ENCODE measurements around the gene GSTM2.
"Not testable (repeated sequence)": the region's sequence is repeated elsewhere in the genome, so short reads cannot be mapped to it uniquely, and the experiment has no call there.

The GSTM2 gene

GRCh38 chr1:109655615-109656519 lies 12.0 kb upstream of the GSTM2 start, which contains the start of gene GSTM4:
Gene GSTM4 (plus strand): TSS chr1:109656099. CDS start chr1:109656390, 291 bp downstream.
- H3K27me3 Mint-ChIP-seq, result peaks cover 3% of the 10 kb centered on the region

GRCh38 chr1:109657395-109657794 lies 10.5 kb upstream of the GSTM2 start:
- H3K4me1 Mint-ChIP-seq, result peaks cover 17% of the 10 kb centered on the region
- peak overlapping the region; percentile 55 for H3K4me3 Mint-ChIP-seq
- no peaks in the 10 kb centered on the region for H3K9me3 Mint-ChIP-seq
- peaks cover 1% of the 10 kb centered on the region for H3K27me3 Mint-ChIP-seq
- peak overlapping the region; percentile 30 for H3K27ac Mint-ChIP-seq
- H3K36me3 Mint-ChIP-seq, result no peaks in the 10 kb centered on the region

More at GRCh38 chr1:109655615-109656519, 12.0 kb upstream of the GSTM2 start, which contains the start of gene GSTM4:
- H3K9me3 Mint-ChIP-seq, result no peaks in the 10 kb centered on the region
- H3K36me3 Mint-ChIP-seq, result no peaks in the 10 kb centered on the region
- peak within 1 kb of the TSS; percentile 85 for H3K27ac Mint-ChIP-seq
- H3K4me1 Mint-ChIP-seq, result peaks cover 17% of the 10 kb centered on the region
- peak within 1 kb of the TSS; percentile 94 for H3K4me3 Mint-ChIP-seq

- Mint-ChIP-seq H3K4me3 (peak overlapping the region; percentile 55), H3K36me3 (no peaks in the 10 kb centered on the region), H3K27me3 (peaks cover 1% of the 10 kb centered on the region), H3K9me3 (no peaks in the 10 kb centered on the region), H3K4me1 (peaks cover 17% of the 10 kb centered on the region), H3K27ac (no peak overlapping the region)
These were observed 9.9 kb upstream of the GSTM2 start for GRCh38 chr1:109657970-109658369.

DNA sequence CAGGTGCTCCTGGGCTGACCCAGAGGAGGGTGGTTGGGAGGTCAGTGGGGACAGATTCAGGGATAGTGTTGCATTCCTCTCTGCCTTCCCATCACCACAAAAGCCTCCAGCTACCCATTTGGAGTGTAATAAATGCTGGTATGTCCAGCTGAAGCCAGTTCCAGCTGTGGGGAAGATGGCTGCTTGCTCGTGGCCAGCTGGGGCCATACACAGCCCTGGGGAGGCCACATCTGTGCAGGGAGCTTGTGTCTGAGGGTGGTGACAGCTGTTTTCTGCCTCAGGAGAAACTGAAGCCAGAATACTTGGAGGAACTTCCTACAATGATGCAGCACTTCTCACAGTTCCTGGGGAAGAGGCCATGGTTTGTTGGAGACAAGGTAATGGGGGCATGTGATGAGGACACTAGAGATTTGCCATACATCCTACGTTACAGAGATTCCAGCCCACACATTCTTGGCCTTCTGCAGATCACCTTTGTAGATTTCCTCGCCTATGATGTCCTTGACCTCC lies 9.3 kb upstream of the GSTM2 start:
- no peak overlapping the region for H3K27ac Mint-ChIP-seq
- no peaks in the 10 kb centered on the region for H3K36me3 Mint-ChIP-seq
- H3K4me1 Mint-ChIP-seq, result peaks cover 17% of the 10 kb centered on the region
- no peak overlapping the region for H3K4me3 Mint-ChIP-seq
- H3K27me3 Mint-ChIP-seq, result no peaks in the 10 kb centered on the region
- no peaks in the 10 kb centered on the region for H3K9me3 Mint-ChIP-seq

GRCh38 chr1:109659145-109659544 lies 8.7 kb upstream of the GSTM2 start:
- Mint-ChIP-seq H3K4me1 (peaks cover 17% of the 10 kb centered on the region), H3K27ac (no peak overlapping the region), H3K9me3 (no peaks in the 10 kb centered on the region), H3K36me3 (no peaks in the 10 kb centered on the region), H3K4me3 (no peak overlapping the region), H3K27me3 (no peaks in the 10 kb centered on the region)

DNA sequence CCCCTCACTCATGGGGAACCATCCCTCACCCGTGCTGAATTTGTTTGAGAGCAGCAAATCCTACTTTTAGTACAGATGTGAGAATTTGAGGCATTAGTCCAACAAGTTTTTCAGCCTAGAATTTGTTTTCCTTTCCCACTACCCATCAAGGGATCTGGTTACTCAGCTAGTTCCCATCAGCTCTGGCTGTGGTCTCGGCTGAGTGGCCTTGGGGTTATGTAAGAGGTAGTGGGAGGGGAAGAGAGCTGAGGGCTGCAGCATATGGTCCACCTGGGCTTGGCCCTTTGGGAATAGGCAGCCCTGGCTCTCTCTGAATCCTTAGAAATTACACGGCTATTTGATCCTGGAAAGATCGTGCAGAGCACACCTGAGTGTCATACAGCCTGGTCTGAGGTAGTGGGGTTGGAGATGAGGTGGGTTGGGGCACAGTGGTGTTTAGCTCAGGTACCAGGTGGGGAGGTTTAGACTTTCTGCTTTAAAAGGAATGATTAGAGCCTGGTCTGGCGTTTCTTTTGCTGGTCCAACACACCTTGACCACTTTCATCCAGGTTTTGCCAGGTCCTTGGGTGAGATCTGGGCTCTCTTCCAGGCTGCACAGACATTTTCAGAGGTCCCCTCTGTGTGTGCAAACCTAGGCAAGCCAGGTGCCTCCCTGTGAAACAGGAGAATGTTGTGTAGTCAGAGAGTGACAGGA lies 7.7 kb upstream of the GSTM2 start:
- no peak overlapping the region for H3K4me3 Mint-ChIP-seq
- peak overlapping the region; percentile 30 for H3K27ac Mint-ChIP-seq
- no peaks in the 10 kb centered on the region for H3K36me3 Mint-ChIP-seq
- no peaks in the 10 kb centered on the region for H3K27me3 Mint-ChIP-seq
- H3K4me1 Mint-ChIP-seq, result peaks cover 13% of the 10 kb centered on the region
- H3K9me3 Mint-ChIP-seq, result no peaks in the 10 kb centered on the region

DNA sequence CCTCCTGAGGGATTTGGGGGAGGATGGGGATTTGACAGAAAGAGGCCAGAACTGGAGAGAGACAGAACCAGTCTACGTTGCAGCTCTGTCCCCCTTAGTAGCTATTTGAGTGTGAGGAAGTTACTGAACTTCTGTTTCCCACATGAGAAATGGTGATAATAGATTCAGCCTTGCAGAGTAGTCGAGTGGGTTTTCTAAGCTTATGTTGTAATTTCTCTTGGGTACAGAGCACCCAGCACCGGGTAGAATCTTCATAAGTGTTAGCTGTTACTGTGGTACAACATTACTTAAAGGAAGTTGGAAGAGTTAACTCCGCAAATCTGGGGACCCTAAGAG lies 7.2 kb upstream of the GSTM2 start:
- not testable (repeated sequence) for H3K4me3 Mint-ChIP-seq, H3K4me1 Mint-ChIP-seq, H3K9me3 Mint-ChIP-seq, H3K27me3 Mint-ChIP-seq, H3K36me3 Mint-ChIP-seq
- peak overlapping the region; percentile 30 for H3K27ac Mint-ChIP-seq

DNA sequence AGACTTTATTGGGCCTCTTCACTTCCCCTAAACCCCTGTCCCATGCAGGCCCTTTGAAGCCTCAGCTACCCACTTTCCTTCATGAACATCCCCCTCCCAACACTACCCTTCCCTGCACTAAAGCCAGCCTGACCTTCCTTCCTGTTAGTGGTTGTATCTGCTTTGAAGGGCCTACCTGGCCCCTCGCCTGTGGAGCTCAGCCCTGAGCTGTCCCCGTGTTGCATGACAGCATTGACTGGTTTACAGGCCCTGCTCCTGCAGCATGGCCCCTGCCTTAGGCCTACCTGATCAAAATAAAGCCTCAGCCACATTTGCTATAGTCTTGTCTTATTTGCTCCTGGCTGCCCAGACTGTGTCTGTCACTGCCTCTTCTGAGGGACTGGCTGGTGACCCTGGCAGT lies 6.5 kb upstream of the GSTM2 start:
- Mint-ChIP-seq H3K27me3 (no peaks in the 10 kb centered on the region), H3K27ac (no peak overlapping the region), H3K36me3 (no peaks in the 10 kb centered on the region), H3K4me1 (peaks cover 3% of the 10 kb centered on the region), H3K4me3 (no peak overlapping the region), H3K9me3 (no peaks in the 10 kb centered on the region)

DNA sequence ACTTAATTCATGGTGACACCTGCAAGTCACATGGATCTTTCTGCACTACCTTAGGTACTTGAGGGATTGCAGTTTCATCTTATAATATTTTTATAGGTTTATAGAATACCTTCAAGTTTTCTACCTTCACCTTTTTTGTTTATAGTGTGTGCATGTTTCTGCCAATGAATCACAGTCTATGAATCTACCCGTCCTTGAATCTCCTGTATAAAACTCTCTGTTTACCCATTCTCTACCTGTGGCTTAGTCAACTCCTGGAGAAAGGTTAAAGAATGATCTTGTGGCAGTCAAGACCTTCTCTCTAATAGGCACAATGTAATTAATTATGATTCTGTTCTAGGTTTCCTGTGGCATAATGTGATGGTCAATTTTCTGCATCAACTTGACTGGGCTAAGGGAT lies 3.2 kb upstream of the GSTM2 start:
- H3K4me3 Mint-ChIP-seq, result no peak overlapping the region
- H3K27me3 Mint-ChIP-seq, result no peaks in the 10 kb centered on the region
- H3K4me1 Mint-ChIP-seq, result peaks cover 19% of the 10 kb centered on the region
- H3K36me3 Mint-ChIP-seq, result peaks cover under 1% of the 10 kb centered on the region
- no peaks in the 10 kb centered on the region for H3K9me3 Mint-ChIP-seq
- H3K27ac Mint-ChIP-seq, result no peak overlapping the region

DNA sequence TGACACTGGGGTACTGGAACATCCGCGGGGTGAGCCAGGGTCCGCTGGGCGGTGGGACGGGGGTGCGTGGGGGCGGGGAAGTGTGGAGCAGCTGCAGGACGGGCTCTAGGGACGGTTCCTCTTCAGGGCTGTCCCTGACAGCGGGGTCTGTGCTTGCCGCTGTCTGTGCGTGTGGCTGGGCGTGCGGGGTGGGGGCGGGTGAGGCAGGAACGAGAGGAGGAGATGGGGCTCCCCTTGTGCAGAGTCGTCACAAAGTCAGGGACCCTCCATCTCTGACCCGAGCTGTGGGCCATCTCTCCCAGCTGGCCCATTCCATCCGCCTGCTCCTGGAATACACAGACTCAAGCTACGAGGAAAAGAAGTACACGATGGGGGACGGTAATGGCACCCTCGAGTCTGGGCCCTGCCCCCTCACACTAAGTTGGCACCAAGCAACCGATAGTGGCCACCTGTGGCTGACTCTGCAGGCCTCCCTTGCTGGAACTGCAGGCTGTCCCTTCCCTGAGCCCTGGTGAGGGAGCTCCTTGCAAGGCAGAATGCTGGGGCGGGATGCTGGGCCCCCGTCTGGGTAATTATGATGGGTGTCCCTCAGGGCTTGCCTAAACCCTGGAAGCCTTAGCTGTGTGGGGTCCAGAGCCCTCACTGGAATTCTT lies 392 bp downstream of the GSTM2 start:
- no peaks in the 10 kb centered on the region for H3K27me3 Mint-ChIP-seq
- peaks cover 27% of the 10 kb centered on the region for H3K4me1 Mint-ChIP-seq
- peaks cover 7% of the 10 kb centered on the region for H3K36me3 Mint-ChIP-seq
- H3K27ac Mint-ChIP-seq, result peak overlapping the region; percentile 76
- peak overlapping the region; percentile 76 for H3K4me3 Mint-ChIP-seq
- no peaks in the 10 kb centered on the region for H3K9me3 Mint-ChIP-seq

GRCh38 chr1:109669246-109669948 lies 1.5 kb downstream of the GSTM2 start:
- H3K4me1 Mint-ChIP-seq, result peaks cover 27% of the 10 kb centered on the region
- no peak overlapping the region for H3K27ac Mint-ChIP-seq
- H3K4me3 Mint-ChIP-seq, result peak overlapping the region; percentile 77
- H3K27me3 Mint-ChIP-seq, result no peaks in the 10 kb centered on the region
- no peaks in the 10 kb centered on the region for H3K9me3 Mint-ChIP-seq
- peaks cover 8% of the 10 kb centered on the region for H3K36me3 Mint-ChIP-seq

DNA sequence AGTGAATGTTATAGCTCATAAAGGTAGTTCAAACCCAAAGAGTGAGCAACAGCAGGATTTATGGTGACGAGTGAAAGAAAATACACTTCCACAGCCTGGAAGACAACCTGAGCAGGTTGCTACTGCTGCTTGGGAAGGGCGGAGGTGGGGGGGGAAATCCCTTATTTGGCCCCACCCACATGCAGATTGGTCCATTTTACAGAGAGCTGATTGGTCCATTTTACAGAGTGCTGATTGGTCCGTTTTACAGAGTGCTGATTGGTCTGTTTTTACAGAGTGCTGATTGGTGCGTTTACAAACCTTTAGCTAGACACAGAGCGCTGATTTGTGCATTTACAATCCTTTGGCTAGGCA lies 2.1 kb downstream of the GSTM2 start:
- peaks cover 27% of the 10 kb centered on the region for H3K4me1 Mint-ChIP-seq

DNA sequence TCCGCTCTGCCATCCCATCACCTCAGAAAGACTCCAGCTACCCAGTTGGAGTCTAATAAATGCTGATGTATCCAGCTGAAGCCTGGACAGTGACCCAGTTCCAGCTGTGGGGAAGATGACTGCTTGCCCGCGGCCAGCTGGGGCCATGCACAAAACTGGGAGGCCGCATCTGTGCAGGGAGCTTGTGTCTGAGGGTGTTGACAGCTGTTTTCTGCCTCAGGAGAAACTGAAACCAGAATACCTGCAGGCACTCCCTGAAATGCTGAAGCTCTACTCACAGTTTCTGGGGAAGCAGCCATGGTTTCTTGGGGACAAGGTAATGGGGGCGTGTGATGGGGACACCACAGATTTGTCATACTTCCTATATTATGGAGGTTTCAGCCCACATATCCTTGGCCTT lies 3.2 kb downstream of the GSTM2 start:
- H3K4me1 Mint-ChIP-seq, result peaks cover 27% of the 10 kb centered on the region
- H3K27me3 Mint-ChIP-seq, result no peaks in the 10 kb centered on the region
- H3K9me3 Mint-ChIP-seq, result no peaks in the 10 kb centered on the region
- no peak overlapping the region for H3K4me3 Mint-ChIP-seq
- H3K36me3 Mint-ChIP-seq, result peaks cover 8% of the 10 kb centered on the region
- H3K27ac Mint-ChIP-seq, result no peak overlapping the region

More for the DNA sequence above, 2.1 kb downstream of the GSTM2 start:
- not testable (repeated sequence) for H3K27me3 Mint-ChIP-seq, H3K9me3 Mint-ChIP-seq, H3K36me3 Mint-ChIP-seq, H3K27ac Mint-ChIP-seq
- H3K4me3 Mint-ChIP-seq, result peak overlapping the region; percentile 77

DNA sequence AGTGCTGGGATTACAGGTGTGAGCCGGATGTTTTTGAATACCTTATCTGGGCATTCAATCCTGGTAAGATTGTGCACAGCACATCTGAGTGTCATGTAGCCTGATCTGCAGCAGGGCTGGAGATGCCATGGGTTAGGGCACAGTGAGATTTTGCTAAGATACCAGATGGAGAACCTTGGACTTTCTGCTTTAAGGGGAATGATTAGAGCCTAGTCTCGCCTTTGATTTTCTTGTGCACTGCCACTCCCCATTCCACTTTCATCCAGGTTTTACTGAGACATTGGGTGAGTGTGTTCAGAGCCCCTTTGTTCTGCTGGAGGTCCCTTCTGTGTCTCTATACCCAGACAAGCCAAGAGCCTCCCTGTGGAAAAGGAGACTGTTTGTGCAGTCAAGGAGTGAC lies 6.0 kb downstream of the GSTM2 start:
- not testable (repeated sequence) for H3K36me3 Mint-ChIP-seq, H3K9me3 Mint-ChIP-seq, H3K27ac Mint-ChIP-seq, H3K27me3 Mint-ChIP-seq, H3K4me3 Mint-ChIP-seq
- H3K4me1 Mint-ChIP-seq, result peaks cover 15% of the 10 kb centered on the region

DNA sequence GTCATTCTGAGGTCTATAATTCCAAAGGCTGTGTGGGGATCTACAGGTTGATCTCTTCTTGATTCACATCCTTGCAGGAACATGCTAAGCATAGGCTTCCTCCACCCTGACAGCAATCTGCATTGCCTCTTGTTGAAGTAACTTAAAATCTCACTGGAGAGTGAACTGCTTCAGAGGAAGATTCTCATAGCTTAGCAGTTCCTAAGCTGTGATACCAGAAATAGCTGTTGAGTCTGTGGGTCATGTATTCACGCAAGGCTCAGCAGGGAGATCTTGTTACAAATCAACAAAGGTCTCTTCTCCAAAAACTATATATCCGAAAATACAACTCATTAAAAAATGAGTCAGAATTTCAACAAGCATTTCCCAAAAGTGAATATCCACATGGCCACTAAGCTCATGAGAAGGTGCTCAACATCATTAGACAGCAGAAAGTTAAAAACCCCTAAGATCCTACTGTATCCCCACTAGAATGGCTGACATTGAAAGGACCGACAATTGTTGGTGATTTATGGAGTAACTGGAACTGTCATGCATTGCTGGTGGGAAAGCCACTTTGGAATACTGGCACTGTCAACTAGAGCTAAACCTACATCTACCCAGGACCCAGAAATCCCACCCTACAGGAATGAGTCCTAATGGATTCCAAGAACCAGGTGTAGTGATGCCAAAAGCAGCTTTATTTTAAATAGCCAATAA lies 9.0 kb downstream of the GSTM2 start:
- H3K4me3 Mint-ChIP-seq, H3K4me1 Mint-ChIP-seq, H3K9me3 Mint-ChIP-seq, H3K27ac Mint-ChIP-seq, H3K27me3 Mint-ChIP-seq, H3K36me3 Mint-ChIP-seq: not testable (repeated sequence)

Measured in activated naive CD4-positive, alpha-beta T cell treated with anti-CD3 and anti-CD28 coated beads, Interleukin-2, amount 50 U/mL, for 24 hours (primary cell).